Hematopoietic multipotent progenitor cell (in vitro differentiated cells): ENCODE data around the gene TSKU. TPM values are rescaled to one million over a fixed set of nuclear protein-coding genes. Genes with fewer than 3 reads are reported as not detected.
"Not testable (repeated sequence)": the region's sequence is repeated elsewhere in the genome, so short reads cannot be mapped to it uniquely, and the experiment has no call there.

Experiments used
- DNase-seq, 3 donors: peaks; one replicate each; pipeline ENCODE4 v3.0.0-alpha.2; 2011 to 2015; ENCODE audit warnings: low read depth in 2 of 3, low spot score in 2 of 3
- total RNA-seq: library from RNA; depleted of rRNA; stranded (reverse); fragments of >200 nt; gene quantifications from one replicate; pipeline ENCODE4 v1.2.3, GENCODE V29; 2012

Gene TSKU
- total RNA-seq, 1 donor = 0.27 TPM

GRCh38 chr11:76821396-76821795, 38.2 kb downstream of the TSKU start:
- not testable (repeated sequence) for DNase-seq

DNA sequence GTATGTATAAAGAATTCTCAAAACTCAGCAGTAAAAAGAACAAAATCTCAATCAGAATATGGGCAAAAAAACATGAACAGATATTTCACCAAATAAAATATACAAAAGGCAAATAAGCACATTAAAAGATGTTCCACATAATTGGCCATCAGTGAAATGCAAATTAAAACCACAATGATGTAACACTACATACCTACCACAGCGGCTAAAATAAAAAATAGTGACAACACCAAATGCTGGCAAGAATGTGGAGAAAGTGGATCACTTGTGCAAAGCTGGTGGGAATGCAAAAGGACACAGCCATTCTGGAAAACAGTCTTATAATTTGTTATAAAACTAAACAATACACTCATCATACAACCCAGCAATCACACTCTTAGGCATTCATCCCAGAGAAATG, 39.2 kb downstream of the TSKU start:
- DNase-seq = no peak

DNA sequence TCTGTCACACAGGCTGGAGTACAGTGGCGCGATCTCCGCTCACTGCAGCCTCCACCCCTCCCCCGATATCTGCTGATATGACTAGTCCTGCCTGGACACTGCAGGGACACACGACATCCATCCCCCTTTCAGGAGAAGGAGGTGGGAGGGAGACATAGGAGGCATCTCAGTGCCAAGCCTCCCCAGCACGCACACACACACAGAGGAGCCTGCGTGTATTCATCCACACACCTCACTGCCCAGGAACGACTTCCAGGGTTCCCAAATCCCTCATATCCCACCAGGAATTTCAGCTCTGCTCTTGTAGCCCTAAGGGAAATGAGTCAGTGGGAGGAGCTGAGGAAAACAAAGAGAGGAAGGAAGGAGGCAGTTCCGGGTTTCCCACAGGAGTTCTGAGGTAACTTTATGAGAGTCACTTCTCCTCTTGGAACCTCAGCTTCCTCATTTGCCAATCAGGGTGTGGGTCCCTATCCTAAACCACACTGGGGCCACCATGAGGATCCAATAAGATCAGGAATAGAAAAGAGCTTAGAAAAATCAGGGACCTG, 40.4 kb downstream of the TSKU start:
- no peak for DNase-seq

GRCh38 chr11:76824083-76824939, 41.2 kb downstream of the TSKU start:
- DNase-seq = no peak

DNA sequence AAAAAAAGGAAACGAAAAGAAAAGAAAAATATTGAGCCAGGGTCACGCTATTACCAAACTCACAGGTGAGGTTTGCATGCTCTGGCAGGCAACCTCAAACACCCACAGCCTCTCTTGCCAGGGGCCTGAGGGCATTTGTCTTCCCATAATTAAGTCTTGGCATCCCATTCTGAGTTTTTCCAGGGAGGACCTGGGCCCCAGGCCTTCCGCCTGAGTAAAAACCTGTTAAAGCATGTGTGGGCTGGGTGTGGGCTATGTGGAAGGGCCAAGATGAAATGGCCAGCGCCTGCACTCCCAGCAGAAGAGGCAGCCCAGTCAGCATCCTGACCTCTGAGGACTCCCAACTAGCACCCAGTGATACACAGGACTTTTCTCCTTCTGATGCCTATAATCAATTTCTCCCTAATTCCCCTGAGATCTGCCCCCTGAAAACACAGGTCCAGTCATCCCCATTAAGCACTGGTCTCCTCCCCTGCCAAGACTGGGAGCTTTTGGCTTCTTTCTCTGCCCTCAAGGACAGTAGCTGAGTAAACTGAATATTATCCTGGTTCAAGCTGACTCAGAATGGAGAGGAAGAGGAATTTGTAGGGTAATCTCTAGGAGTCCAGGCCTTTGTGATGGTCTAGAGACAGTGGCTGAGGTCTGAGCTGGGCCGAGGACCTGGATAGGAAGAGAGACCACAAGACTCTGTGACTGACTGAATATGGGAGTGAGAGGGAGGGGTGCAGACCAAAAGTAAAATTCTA, 42.0 kb downstream of the TSKU start:
- DNase-seq = no peak

GRCh38 chr11:76825726-76826396, 42.7 kb downstream of the TSKU start:
- DNase-seq = no peak

DNA sequence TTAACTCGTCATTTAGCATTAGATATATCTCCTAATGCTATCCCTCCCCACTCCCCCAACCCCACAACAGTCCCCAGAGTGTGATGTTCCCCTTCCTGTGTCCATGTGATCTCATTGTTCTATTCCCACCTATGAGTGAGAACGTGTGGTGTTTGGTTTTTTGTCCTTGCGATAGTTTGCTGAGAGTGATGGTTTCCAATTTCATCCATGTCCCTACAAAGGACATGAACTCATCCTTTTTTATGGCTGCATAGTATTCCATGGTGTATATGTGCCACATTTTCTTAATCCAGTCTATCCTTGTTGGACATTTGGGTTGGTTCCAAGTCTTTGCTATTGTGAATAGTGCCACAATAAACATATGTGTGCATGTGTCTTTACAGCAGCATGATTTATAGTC, 43.4 kb downstream of the TSKU start:
- not testable (repeated sequence) for DNase-seq

DNA sequence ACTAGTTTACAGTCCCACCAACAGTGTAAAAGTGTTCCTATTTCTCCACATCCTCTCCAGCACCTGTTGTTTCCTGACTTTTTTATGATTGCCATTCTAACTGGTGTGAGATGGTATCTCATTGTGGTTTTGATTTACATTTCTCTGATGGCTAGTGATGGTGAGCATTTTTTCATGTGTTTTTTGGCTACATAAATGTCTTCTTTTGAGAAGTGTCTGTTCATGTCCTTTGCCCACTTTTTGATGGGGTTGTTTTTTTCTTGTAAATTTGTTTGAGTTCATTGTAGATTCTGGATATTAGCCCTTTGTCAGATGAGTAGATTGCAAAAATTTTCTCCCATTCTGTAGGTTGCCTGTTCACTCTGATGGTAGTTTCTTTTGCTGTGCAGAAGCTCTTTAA, 43.8 kb downstream of the TSKU start:
- DNase-seq = not testable (repeated sequence)

DNA sequence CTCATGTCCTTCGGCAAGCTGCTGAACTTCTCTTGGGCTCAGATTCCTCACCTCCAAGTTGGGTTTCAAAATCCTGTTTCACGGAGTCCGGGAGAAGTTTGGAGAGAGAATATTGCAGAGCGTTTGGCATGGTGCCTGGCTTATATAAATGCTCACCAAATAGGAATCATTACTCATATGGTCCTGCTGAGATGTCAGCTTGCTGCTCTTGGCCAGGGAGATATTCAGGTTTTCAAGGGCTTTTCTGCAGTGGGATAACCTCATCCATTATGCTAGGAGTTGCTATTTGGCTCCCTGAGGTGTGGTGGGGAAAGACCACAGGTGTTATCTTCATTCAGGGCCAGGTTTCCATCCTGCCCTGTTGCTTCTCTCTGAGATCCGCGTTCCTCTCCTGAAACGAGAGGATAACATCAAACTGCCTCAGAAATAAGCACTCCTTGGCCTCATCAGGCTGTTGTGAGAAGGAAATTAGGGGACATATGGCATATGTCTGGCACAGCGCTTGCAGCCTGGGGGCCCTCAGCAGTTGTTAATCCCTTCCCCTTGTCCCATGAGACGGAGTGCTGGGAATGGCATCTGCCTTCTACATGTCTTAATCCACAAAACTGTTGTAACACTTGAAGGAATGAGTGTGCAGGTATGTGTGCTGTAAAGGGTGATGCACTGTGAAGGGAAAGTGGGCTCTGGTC, 47.6 kb downstream of the TSKU start:
- no peak for DNase-seq

GRCh38 chr11:76831686-76832310, 48.6 kb downstream of the TSKU start:
- no peak for DNase-seq

DNA sequence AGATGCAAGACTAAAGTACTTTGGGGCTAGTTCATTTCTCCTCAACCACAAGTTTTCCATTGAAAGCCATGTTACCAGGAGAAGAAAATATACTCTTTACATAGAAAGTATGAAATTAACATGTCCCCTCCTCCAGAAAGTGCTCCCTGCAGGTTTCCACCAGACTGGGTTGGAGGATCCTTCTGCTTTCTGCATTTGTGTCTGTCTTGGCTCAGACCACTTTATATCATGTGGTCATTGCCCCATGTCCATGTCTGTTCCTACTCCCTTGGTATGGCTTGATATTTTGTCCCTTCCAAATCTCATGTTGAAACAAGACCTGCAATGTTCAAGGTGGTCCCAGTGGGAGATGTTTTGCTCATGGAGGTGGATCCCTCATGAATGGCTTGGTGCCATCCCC, 49.2 kb downstream of the TSKU start:
- DNase-seq = no peak

DNA sequence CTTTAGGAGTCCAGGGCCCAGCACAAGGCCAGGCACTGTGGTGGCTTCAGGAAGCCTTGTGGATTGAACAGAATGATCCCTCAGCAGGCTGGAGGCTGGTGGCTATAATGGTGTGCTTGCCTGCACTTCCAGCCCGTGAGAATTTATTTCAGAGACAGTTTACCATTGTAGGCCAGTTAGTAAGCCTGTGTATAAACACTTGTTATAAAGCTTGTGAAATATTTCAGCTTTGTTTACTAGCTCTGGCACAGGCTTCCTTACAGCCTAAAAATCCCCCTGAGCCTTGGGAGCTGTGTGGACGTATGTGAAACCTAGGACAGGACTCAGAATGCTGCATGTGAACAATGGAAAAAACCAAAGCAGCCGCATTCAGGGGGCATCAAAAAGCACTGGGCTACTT, 51.0 kb downstream of the TSKU start:
- no peak for DNase-seq

- DNase-seq = no peak
Observed at GRCh38 chr11:76835036-76835435, 51.9 kb downstream of the TSKU start.

DNA sequence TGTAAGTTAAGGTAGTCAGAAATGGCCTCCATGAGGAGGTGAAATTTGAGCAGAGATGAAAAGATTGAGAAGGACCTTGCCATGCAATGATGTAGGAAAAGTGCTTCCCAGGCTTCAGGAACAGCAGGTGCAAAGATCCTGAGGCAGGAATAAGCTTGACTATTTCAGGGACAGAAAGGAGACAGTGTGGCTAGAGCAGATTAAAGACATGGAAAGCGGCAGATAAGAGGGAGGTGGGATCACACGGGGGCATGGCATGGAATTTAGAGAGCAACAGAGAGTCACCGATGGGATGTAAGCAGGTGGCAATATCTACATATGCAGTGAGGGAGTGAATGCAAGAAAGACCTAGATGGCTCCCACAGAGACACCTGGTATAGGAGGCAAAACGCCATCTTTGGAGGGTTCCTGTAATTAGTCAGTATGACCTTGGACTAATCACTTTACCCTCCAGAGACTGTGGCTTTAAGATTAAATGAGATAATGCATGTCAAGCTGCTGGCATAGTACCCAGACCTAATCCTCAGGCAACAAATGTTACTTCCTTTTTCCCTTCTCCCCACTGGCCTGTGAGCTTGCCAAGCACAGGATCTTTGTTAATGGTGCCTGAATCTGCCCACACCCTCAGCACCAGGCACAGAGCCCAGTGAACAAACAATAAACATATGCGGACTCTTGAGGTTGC, 52.9 kb downstream of the TSKU start:
- no peak for DNase-seq

GRCh38 chr11:76836613-76837291, 53.6 kb downstream of the TSKU start:
- DNase-seq = no peak

DNA sequence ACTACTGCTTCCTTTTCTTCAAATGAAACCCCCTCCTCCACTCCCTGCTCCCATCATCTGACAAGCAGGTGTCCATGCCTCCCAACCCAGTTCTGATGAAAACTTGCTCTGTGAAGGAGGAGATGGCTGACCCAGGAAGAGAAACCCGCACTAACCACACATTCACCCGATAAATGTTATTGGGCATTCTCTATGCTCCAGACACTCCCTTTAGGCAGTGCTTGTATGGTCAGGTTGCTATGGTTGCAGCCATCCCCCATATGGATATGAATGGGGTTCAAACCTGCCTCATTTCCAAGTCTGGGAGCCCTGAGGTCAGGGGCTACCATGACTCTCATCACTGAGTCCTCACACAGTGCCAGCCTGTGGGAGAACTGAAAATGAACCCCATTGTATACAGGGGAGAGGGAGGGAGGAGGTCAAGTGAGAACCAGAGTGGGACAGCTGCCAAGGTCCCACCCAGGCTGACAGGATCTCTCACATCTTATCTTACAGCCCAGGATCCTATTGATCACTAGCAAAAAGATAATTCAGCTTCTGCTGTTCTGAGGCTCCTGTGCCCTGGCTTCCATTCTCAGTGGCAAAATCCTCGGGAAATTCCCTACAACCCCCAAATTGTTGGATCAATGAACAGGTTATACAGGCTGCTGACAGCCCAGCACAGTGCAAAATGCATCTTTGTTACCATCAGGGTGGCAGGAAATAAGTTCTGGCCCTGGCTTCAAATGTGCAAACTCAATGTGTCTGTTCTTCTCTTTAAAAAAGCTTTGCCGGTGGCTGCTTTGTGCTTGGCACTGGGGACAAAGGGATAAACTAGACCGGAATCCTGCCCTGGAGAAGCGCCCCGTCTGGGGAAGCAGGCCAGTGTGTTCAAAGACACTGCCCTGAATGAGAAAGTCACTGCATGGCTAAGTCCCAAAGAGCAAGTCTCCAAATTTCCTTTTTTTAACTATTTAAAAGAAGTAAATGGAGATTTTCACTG, 54.8 kb downstream of the TSKU start:
- DNase-seq = no peak

- DNase-seq = no peak
Observed at GRCh38 chr11:76838678-76839068, 55.5 kb downstream of the TSKU start.

DNA sequence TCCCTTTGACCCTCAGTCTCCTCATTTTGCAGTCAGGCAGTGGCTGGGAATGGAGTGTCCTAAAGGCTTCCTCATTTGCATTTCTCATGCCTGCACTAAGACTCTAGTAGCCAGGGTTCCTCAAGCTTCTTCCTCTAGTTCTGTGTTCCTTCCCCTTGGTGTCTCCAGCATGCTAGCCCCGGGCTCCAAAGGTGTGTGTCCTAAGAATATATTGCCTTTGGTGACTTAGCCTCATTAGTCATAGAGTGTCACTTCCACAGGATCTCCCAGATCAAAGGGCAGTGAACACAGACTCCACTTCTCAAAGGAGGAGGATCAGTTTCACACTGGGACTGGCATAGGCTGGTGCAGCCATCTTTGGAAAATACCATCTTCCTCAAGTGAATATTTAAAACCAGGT, 56.2 kb downstream of the TSKU start:
- no peak for DNase-seq
